ENCODE results near the gene TMEM107.

TMEM107 gene

DNA sequence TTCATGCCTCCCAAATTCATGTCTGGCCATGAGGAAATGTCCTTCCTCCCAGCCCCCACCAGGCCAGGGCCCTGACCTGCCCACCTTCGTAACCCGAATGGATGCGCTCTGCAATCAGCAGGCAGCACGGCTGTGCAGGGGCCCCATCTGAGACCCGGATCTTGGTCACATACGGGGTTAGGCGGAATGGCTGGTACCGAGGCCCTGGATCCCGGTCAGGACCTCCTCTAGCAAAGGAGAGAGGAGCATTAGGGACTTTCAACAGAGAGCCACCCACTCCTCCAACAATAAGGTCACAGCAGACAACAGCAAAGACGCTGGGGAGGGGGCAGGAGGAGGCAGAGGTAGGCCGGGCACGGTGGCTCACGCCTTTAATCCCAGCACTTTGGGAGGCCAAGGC, 27.6 kb downstream of the TMEM107 start:
- DNase-seq: no peak

DNA sequence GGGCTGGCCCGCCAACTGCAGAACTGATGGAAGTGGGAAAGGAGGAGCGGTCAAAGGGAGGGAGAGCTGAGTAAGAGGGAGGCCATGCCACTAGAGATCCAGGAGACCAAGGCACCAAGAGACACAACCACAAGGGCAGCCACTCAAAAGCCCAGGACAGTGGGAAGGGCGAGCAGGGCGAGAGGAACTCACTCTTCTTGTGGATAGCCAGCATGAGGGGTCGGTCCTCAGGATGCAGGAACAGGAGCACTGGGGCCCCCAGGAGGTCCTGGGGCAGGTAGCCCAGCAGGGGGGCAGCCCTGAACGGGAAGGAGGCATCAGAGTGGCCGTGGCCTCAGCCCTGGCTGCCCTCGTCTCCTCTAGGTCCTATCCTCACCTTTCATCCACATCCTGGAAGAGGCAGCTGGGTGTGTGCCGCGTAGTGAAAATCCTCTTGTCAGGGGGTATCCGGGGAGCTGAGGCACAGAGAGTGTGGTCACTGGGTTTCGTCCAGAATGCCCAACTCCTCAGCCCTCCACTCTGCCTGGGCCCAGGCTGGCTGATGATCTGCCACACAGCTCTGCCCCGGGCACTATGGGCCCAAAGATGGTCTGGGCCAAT, 28.3 kb downstream of the TMEM107 start:
- DNase-seq: no peak

DNA sequence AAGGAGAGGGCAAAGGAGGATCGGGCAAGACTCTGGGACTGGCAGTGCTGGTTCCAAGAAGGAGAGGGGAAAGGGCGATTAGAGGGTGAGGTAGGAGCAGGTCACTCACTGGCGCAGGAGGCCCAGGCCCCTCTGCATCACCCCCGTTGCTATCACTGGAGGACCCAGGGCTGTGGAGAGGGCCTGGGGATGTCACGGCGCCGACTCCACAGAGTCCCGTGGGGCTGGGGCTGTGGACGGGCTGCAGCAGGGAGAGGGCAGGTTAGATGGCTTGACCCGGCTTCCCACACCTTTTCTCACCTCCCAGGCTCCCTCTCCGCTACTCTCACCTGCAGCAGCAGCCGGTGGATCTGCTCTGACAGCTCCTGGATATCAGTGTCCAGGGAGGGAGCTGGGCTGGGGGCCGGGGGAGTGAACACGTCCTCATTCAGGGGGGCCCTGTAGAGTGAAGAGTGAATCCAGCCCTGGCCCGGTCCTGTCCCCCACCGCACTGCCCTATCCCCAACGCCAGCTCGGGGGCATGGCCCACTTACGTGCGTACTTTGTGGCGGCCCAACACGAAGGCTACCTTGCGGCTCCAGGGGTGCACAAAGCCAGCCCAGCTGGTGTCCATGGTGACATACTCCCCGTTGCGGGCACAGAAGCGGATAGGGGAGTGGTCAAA, 28.9 kb downstream of the TMEM107 start:
- DNase-seq: no peak

DNA sequence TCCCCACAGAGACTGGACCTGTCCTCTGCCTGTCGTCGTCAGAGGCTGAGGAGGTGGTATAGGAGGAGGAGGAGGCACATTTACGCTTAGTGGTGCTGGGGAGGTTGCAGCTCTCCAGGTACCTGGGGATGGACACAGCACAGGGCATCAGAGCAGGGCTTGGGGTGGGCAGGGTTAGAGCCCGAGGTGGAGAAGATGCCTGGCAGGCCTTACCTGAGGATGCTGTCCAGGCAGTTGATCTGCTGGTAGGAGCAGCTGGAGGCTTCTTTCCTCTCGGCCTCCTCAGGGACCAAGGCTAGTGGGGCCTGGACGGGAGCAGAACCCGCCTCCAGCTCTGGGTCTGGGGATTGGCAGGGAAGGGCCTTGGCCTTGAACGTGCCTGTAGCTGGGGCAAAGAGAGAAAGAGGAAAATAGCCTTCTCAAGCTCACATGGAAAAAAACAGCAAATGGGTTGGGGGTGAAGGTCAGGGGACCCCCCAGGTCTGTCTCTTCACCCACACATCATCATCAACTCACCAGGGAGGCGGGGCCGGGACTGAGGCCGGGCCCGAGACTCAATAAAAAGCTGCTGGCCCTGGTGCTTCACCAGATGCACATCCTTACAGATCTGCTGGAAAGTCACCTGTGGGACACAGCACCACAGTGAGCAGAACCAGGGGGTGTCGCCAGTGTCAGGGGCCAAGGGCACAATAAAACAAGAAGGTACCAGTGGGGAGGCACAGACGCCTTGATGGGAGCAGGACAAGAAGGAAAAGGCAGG, 29.6 kb downstream of the TMEM107 start:
- DNase-seq: no peak

DNA sequence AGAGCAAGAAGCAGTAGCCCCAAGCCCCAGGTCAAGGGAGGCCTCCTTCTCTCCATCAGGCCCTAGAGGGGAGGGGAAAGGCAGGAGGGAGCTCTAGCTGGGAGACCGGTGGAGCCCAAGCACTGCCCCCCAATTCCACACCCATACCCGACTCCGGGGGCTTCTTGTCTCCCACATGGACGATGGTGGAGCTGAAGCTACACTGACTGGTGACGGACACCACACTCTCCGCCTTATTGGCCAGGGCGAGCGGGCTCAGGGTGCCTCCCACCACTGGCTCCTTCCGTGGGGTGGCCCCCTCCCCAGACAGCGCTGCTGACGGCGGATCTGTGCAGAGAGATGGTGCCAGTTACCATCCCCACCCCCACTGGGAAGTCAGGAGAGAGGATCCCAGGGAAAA, 30.4 kb downstream of the TMEM107 start:
- no peak for DNase-seq

DNA sequence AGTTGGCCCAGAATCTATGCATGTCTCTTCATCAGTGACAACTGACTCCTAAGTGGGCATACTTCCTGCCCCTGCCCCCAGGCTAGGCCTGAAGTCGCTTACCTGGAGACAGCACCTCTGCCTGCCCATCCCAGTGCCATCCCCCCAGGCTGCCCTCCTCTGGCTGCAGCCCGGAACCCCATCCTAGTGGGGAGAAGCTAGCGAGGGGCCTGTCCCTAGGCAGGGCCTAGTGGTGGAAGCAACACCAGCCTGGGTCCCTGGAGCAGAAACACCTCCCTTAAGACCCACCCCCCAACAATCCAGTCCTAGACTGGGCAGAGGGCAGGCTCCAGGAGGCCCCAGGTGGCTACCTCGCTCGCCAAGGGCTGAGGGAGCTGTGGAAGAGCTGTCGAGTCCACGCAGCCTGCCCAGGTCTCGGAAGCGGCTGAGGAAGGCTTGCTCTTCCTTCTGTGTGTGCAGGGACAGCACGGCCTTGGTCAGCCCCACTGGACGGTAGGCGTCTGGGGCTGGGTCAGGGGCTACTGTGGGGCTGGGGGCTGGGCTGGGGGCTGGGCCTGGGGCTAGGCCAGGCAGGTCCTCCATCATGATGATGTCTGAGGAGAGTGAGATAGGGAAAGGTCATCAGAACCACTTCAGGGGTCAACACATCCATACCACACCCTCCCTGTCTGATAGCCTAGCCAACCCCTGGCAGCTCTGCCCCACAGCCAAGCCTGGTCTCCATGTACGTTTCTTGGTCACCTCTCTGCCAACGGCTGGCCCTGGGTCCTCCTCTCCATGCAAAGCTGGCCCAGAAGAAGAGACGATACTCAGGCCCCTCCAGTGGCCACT, 31.6 kb downstream of the TMEM107 start:
- no peak for DNase-seq

DNA sequence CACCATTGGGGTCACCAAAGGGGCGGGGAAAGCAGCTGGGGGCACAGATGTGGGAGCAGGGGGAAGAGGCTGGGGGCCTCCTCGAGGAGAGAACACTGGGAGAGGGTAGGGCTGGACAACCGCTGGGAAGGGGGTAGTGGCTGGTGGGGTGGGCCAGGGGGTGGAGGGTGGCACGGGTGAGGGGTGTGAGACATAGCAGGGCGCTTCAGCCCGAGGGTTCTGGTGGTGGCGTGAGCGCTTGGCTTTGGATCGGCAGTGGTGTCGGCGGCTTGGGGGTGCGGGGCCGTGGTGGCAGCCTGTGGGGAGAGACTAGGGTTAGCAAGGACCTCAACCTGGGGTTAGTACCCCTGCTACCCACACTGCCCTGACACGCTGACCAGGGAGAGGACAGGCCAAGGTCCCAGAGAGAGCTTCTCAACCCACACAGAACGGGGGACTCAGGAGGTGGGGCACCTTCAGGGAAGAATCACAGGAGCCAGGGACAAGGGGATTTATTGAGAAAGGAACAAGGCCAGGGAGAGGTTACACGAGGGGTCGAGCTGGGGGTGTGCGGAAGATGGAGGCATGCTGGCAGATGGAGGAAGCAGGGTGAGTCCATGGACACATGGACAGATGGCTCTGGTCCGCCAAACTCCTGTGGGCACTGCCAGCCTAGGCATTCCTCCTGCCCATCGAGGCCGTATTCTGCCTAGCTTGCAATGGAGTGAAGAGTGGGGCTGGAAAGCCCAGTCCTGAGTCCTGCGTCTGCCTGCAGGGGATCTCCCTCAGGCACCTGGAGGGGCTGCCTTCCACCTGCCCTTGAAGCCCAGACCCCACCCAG, 32.4 kb downstream of the TMEM107 start:
- no peak for DNase-seq

DNA sequence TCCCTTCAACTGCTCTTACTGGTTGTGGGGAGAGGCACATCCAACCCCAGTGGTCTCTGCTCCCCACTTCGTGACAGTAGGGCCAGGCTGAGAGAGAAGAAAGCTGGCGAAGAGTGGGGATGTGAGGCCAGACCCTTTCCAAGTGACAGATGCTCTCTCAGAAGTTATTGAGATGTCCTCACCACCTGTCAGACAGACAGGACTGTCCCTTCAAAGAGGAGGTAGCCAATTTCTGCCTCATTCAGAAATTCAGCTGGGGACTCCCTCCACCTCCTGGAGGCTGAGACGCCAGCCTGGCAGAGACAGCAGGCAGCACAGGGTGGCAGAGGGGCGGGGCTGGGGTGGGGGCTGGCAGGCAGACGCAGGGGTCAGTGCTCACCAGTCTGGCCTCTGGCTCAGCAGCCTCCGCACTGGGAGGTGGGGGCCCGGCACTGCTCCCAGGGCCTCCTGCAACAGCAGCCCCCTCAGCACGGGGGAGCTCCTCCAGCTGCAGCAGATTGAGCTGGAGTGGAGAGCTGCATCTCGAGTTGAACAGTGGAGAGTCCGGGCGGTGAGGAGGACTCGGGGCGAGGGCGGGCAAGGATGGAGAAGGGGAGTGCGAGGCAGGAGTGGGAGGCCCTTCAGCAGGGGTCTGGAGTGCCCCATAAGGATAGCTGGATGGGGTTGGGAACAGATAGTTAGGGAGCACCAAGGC, 33.1 kb downstream of the TMEM107 start:
- no peak for DNase-seq

DNA sequence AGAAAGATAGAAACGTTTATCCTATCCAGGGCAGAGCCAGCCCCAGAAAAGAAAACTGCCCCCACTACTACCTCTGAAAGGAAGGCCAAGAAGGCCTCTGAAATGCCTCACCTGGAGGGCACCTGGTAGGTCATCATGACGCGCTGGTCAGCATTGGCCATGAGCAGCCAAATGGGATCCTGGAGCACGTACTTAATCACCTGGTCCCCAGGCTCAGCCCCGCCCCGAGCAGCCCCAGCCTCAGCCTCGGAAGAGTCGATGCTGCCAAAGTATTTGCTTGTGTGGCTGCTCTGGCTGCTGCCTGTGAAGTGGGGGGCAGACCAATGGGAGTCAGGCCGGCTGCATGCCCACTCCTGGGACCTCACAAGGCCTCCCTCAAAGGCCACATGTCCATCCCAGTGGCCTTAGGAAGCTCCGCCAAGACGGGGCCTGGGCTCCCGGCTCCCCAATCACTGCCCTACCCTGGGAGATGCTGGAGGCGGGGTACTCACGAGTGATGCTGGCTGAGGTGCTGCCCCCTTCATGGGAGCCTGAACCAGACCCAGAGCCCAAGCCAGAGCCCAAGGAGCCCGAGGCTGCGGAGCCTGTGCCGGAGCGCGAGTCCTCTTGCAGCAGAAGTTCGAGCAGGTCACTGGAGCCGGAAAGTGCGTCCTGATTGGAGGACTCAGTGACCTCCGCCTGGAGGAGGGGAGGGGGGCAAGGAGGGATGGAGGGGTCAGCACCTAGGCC, 33.9 kb downstream of the TMEM107 start:
- no peak for DNase-seq

DNA sequence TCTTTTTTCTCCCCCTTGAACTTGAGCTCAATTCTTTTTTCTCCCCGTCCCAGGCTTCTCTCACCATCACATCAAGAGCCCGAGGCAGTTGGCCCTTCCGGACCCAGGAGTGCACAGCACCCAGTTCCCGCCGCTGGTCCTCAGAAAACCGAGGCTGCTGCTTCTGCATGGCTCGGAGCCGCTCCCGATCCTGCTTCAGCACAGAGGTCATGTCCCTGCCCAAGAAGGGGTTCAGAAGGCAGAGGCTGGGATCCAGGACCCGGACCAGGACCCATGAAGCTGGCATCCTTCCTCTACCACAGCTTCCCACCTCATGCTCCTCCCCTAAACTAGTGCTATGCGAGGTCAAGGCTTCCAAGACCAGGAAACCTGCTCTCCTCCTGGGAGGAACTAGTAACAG, 34.4 kb downstream of the TMEM107 start:
- no peak for DNase-seq

DNA sequence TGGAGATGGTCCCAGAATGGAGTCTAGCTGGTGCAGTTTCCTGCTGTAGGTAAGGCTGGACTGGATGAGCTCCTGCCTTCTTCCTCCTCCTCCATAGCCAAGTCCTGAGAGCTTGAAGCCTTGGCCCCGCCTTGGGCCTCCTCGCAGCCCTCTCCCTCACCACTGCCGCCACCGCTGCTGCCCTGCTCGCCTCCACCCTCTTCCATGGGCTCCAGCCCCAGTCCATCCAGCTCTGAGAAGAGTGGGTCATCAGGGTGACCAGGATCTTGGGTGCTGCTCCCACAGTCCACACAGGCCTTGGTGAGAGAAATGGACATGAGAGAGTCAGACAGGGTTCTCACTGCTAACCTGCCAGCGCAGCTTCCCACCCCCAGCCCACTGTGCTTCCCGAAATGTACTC, 35.1 kb downstream of the TMEM107 start:
- DNase-seq: no peak

DNA sequence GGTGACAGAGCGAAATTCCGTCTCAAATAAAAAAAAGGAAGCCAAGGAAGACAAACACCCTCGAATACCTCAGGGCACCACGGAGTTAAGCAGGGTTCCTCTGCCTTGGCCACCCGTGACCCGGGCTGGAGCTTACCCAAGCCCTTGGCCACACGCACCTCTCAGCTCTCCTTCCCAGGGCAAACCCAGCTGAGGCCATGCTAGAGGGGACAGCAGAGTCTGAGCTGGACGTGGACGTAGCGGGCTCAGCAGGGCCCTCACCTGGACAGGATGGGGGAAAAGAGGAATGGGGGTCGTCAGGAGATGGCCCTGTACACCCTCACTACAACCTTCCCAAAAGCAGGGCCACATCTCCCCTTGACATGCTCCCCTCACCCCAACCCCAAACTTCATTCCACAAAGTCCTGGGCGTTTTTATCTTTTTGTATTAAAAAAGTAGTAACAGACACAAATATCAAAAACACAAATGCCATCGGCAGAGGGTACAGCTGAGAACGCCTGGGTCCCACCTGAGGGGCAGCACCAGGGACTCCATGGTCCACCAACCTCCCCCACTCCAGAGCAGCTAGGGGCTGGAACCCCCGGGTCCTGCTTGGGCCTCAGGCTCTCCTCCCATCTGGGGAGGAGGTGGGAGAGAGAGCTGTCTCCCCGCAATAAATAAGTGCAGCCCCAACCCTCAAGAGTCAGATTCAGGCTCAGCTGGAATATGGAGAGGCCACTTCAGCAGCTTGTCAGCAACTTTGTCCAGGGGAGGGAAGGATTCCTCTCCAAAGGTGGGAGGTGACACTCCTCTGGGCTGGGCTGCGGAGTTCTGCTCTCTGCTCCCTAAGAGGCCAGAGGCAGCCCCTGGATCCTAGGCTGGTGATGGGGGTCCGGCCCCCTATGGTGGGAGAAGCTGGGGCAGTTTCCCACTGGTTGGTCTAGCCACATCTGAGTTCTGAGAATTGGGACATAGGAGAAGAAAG, 35.8 kb downstream of the TMEM107 start:
- DNase-seq: no peak

DNA sequence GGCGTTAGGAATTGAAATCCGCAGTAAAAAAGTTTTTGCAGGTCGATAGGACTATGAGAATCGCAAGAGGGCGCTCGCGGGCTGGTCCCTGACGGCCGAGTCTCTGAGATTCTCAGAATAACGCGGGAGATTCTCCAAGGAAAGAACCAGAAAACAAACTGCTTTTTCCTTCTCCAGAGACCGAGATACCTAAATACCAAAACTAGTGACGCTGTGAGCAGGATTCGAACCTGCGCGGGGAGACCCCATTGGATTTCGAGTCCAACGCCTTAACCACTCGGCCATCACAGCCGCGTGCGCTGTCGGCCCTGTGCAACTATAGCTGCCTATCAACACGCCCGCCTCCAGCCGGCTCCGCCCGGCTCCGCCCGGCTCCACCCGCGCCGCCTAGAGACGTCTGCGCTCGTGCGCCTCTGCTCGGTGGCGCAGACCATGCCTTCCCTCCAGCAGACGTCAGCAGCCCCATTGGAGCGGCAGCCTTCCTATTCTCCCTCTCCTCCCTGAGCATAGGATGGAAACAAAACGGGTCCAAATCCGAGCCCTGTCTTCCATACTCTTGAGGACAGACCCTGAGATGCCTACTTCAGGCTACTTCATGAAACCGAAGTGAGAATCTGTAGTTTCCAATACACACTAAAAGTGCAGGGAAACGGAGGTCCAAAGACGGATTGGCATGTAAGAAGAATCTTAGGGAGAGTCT, 37.4 kb downstream of the TMEM107 start:
- DNase-seq: peak; percentile 97

DNA sequence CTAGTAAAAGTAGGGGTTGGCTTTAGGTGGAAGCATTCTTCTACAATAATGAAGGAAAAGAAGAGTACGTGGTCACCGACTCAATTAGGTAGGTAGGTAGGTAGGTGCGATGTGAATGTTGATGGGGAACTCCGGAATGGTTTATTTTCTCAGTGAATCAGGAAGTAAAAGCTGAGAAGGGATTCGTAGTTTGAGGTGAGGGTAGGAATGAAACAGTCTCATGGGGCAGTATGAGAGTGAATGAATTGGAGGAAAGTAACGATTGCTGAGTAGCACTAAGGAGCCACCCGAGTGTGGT, 37.9 kb downstream of the TMEM107 start:
- DNase-seq: no peak

DNA sequence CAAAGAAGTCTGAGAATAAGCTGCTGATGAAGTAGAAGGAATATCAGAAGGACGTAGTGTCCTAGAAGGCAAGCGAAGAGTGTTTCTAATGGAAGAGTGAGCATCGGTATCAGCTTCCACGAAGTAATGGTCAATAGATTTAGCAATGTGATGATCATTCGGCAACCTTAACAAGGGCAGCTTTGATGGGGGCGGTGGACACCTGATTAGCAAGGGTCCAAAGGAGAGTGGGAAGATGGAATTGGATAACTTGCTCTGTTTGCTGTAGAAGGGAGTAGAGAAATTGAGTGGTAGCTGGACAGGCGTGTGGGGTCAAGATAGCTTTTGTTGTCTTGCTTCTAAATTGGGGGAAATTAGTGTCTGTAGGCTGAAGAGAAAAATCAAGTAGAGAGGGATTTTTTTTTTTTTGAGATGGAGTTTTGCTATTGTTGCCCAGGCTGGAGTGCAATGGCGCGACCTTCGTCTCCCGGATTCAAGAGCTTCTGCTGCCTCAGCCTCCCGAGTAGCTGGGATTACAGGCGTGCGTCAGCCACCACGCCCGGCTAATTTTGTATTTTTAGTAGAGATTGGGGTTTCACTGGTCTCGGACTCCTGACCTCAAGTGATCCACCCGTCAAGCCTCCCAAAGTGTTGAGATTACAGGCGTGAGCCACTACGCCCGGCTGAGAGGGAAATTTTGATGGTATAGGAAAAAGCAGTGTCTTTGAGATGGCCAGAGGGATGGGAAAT, 38.4 kb downstream of the TMEM107 start:
- no peak for DNase-seq

DNA sequence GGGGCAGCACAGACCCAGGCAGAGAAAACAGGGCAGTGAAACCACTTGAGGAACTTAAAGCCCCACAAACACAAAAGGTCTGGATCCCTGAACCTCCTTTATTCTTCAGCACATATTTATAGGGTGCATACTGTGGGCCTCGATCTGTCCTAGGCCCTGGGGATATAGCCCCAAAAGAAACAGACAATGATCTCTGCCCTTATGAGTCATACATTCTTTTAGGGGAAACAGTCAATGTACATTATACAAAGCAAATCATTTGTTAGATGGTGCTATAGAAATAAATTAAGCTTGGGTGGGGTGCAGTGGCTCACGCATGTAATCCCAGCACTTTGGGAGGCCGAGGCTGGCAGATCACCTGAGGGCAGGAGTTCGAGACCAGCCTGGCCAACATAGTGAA, 42.2 kb downstream of the TMEM107 start:
- DNase-seq: no peak

DNA sequence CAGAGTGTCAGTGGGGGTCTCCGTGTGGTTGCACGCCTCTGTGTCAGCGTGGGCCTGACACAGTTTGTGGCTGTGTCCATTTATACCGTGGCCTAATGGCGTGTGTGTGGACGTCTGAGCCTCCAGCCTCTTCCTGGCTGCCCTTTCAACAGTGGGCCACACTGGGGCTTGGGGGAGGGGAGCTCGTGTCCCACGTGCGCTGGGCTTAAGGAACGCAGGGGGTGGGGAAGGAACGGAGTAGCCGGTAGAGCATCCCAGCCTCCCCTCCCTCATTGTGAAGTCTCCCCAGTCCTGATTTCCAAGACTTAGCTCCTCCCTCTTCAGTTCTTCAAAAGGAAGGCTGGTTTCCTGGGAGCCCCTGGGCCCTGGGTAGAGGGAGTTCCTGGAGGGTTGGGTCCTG, 42.8 kb downstream of the TMEM107 start:
- no peak for DNase-seq

DNA sequence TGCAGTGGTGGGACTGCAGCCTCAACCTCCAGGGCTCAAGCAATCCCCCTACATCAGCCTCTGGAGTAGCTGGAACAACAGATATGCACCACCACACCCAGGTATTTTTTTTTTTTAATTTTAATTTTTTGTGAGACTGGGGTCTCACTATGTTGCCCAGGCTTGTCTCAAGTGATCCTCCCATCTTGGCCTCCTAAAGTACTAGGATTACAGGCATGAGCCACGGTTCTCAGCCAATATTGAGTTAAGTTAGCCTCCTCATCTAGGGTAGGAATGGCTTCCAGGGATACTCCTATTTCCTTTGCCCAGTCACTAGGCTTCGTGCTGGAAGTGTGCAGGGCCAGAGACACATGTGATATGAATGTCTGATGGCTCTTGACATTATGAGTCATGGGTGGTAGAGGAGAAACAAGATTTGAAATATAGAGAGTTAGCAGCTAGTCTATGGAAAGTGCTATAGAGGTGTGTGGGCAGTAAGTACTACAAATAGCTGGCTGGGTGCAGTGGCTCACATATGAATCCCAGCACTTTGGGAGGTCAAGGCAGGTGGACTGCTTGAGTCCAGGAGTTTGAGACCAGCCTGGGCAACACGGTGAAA, 44.2 kb downstream of the TMEM107 start:
- no peak for DNase-seq
